Measurements from ENCODE around the gene COL23A1. TPM values are rescaled to one million over a fixed set of nuclear protein-coding genes. Genes with fewer than 3 reads are reported as not detected.

The COL23A1 gene
- total and polyA plus RNA-seq, 2 experiments from 2014 or later = 4.8 to 8.2 TPM

DNA sequence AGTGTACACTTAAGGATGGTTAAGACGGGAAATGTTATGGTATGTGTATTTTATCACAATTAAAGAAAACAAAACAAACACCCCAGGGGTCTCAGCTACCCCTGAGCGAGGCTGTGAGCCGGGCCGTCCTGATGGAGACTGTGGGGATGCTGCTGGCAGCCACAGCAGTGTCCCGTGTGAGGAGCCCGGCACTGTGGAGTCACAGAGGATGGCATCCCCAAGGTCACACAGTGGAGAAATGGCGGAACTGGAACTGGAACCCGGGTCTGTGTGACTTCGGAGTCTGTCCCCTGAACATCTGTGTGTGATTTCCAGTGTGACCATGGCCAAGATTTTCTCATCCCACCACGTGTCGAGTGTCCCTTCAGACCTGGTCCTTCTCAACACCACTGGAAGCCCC is 276.9 kb downstream of the COL23A1 start (continued):
- TF ChIP-seq, protein P1, sequence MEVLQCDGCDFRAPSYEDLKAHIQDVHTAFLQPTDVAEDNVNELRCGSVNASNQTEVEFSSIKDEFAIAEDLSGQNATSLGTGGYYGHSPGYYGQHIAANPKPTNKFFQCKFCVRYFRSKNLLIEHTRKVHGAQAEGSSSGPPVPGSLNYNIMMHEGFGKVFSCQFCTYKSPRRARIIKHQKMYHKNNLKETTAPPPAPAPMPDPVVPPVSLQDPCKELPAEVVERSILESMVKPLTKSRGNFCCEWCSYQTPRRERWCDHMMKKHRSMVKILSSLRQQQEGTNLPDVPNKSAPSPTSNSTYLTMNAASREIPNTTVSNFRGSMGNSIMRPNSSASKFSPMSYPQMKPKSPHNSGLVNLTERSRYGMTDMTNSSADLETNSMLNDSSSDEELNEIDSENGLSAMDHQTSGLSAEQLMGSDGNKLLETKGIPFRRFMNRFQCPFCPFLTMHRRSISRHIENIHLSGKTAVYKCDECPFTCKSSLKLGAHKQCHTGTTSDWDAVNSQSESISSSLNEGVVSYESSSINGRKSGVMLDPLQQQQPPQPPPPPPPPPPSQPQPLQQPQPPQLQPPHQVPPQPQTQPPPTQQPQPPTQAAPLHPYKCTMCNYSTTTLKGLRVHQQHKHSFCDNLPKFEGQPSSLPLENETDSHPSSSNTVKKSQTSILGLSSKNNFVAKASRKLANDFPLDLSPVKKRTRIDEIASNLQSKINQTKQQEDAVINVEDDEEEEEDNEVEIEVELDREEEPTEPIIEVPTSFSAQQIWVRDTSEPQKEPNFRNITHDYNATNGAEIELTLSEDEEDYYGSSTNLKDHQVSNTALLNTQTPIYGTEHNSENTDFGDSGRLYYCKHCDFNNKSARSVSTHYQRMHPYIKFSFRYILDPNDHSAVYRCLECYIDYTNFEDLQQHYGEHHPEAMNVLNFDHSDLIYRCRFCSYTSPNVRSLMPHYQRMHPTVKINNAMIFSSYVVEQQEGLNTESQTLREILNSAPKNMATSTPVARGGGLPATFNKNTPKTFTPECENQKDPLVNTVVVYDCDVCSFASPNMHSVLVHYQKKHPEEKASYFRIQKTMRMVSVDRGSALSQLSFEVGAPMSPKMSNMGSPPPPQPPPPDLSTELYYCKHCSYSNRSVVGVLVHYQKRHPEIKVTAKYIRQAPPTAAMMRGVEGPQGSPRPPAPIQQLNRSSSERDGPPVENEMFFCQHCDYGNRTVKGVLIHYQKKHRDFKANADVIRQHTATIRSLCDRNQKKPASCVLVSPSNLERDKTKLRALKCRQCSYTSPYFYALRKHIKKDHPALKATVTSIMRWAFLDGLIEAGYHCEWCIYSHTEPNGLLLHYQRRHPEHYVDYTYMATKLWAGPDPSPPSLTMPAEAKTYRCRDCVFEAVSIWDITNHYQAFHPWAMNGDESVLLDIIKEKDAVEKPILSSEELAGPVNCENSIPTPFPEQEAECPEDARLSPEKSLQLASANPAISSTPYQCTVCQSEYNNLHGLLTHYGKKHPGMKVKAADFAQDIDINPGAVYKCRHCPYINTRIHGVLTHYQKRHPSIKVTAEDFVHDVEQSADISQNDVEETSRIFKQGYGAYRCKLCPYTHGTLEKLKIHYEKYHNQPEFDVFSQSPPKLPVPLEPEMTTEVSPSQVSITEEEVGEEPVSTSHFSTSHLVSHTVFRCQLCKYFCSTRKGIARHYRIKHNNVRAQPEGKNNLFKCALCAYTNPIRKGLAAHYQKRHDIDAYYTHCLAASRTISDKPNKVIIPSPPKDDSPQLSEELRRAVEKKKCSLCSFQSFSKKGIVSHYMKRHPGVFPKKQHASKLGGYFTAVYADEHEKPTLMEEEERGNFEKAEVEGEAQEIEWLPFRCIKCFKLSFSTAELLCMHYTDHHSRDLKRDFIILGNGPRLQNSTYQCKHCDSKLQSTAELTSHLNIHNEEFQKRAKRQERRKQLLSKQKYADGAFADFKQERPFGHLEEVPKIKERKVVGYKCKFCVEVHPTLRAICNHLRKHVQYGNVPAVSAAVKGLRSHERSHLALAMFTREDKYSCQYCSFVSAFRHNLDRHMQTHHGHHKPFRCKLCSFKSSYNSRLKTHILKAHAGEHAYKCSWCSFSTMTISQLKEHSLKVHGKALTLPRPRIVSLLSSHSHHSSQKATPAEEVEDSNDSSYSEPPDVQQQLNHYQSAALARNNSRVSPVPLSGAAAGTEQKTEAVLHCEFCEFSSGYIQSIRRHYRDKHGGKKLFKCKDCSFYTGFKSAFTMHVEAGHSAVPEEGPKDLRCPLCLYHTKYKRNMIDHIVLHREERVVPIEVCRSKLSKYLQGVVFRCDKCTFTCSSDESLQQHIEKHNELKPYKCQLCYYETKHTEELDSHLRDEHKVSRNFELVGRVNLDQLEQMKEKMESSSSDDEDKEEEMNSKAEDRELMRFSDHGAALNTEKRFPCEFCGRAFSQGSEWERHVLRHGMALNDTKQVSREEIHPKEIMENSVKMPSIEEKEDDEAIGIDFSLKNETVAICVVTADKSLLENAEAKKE (CRISPR knock-in tag; IDR thresholded peaks at IDR 0.05) = no peak
- TF ChIP-seq JUNB (IDR thresholded peaks at IDR 0.05; ENCODE audit: unreplicated experiment) (no peak), ZNF331 (CRISPR knock-in tag; IDR thresholded peaks at IDR 0.05; ENCODE audit: low read depth) (no peak), POLR2AphosphoS5 (IDR thresholded peaks at IDR 0.05; ENCODE audit: low read depth) (no peak), NANOG (IDR thresholded peaks at IDR 0.05; ENCODE audit: borderline replicate concordance) (no peak), EZH2phosphoT487 (IDR thresholded peaks at IDR 0.05; ENCODE audit: unreplicated experiment) (no peak), ZNF114 (CRISPR knock-in tag; IDR thresholded peaks at IDR 0.05) (no peak), ETS1 (IDR thresholded peaks at IDR 0.05) (no peak), CTCF (conservative IDR thresholded peaks at IDR 0.05; ENCODE audit: low read depth in 2 of 2) (no peak)

All from GM23338 (cell line).